GM12878 (cell line): Measurements from ENCODE around the gene FGGY. TPM values are rescaled to one million over a fixed set of nuclear protein-coding genes. Genes with fewer than 3 reads are reported as not detected.

ENCODE experiments used
- ATAC-seq: fragments of 200-7000 bp; cut with Tn5 transposase; 3 replicates; pipeline ENCODE4 v1.9.1; 2020; ENCODE audit warnings: mild to moderate bottlenecking, moderate library complexity
- BruUV-seq: library from RNA; stranded (reverse); fragments of 400-500 nt; replicated peaks from 2 replicates; lab custom pipeline; 2021; lab: Mats Ljungman, UMichigan
- CTCF ChIA-PET: fragments of 300-600 bp; sonication (Branson Sonifier 250); formaldehyde crosslinking; extraction: SDS; loops from one replicate; lab custom pipeline; 2021; ENCODE audit warnings: inconsistent platforms; lab: Yijun Ruan, JAX
- POLR2A ChIA-PET: fragments of 350-600 bp; formaldehyde crosslinking; extraction: SDS; loops from one replicate; lab custom pipeline; 2021; ENCODE audit warnings: inconsistent platforms; lab: Charles Lee
- RAD21 ChIA-PET: fragments of 300-600 bp; sonication (Branson Sonifier 250); formaldehyde crosslinking; loops from one replicate; lab custom pipeline; 2023; ENCODE audit warnings: antibody characterized with exemption; ENCODE audit not compliant: unreplicated experiment; lab: Charles Lee
- SMC1A ChIA-PET: fragments of 300-600 bp; sonication (Branson Sonifier 250); formaldehyde crosslinking; loops from one replicate; lab custom pipeline; 2023; ENCODE audit not compliant: unreplicated experiment, uncharacterized antibody; lab: Charles Lee
- DNase-seq: peaks from one replicate; pipeline ENCODE4 v3.0.0-alpha.2; 2011; ENCODE audit warnings: low read depth, low spot score
- FAIRE-seq: peaks from 3 replicates; lab custom pipeline; 2011; peaks lifted over from hg19 to GRCh38; lab: Jason Lieb, UNC
- H2AFZ ChIP-seq: 2 replicates; pipeline ENCODE4 v1.6.0; 2011; ENCODE audit warnings: low read depth, low read length, control low read depth; ENCODE audit not compliant: control insufficient read depth
- H3K27ac ChIP-seq: 2 replicates; pipeline ENCODE4 v1.5.1; 2011; ENCODE audit warnings: control low read depth; ENCODE audit not compliant: control insufficient read depth, insufficient read depth
- H3K27me3 ChIP-seq, 2 experiments: replicated peaks in 1 of 2; 2 replicates each; pipeline versions ENCODE4 v1.6.0 to v1.6.1; 2011; ENCODE audit warnings: low read length in 1 of 2; ENCODE audit not compliant: control insufficient read depth in 2 of 2, insufficient read depth in 2 of 2
- H3K36me3 ChIP-seq, 2 experiments: 2 replicates each; pipeline ENCODE4 v1.5.1; 2011; ENCODE audit warnings: low read length in 1 of 2; ENCODE audit not compliant: control insufficient read depth in 2 of 2, insufficient read depth in 2 of 2
- H3K4me1 ChIP-seq: 2 replicates; pipeline ENCODE4 v1.6.1; 2011; ENCODE audit warnings: mild to moderate bottlenecking, low read length, moderate library complexity, mixed read lengths; ENCODE audit not compliant: control insufficient read depth, insufficient read depth
- H3K4me2 ChIP-seq: 2 replicates; pipeline ENCODE4 v1.6.0; 2011; ENCODE audit warnings: control low read depth; ENCODE audit not compliant: control insufficient read depth, insufficient read depth
- H3K4me3 ChIP-seq: fragments of 200-600 bp; sonication (generic); 2 replicates; pipeline ENCODE4 v1.5.1; 2016
- H3K79me2 ChIP-seq: 2 replicates; pipeline ENCODE4 v1.6.0; 2011; ENCODE audit warnings: low read length; ENCODE audit not compliant: control insufficient read depth, insufficient read depth
- H3K9ac ChIP-seq: 2 replicates; pipeline ENCODE4 v1.8.0; 2011; ENCODE audit warnings: low read length, control low read depth, mixed read lengths; ENCODE audit not compliant: control insufficient read depth, insufficient read depth
- H3K9me3 ChIP-seq: replicated peaks from 3 replicates; pipeline ENCODE4 v1.5.1; 2011; ENCODE audit warnings: mild to moderate bottlenecking, low read length; ENCODE audit not compliant: control insufficient read depth, insufficient read depth
- H4K20me1 ChIP-seq: 2 replicates; pipeline ENCODE4 v1.6.0; 2011; ENCODE audit not compliant: control insufficient read depth, insufficient read depth
- BCLAF1 ChIP-seq: fragments of 450-650 bp; IDR thresholded peaks from 2 replicates; pipeline ENCODE4 v1.6.1; 2017; ENCODE audit warnings: antibody characterized with exemption, mild to moderate bottlenecking, moderate library complexity
- CEBPZ ChIP-seq: fragments of 150-350 bp; IDR thresholded peaks from 2 replicates; pipeline ENCODE4 v1.6.1; 2016; ENCODE audit warnings: low read depth, low read length
- LARP7 ChIP-seq: fragments of 450-650 bp; IDR thresholded peaks from 2 replicates; pipeline ENCODE4 v1.6.1; 2017; ENCODE audit warnings: mild to moderate bottlenecking
- NFIC ChIP-seq: IDR thresholded peaks from 2 replicates; pipeline ENCODE4 v1.6.1; 2012; ENCODE audit warnings: low read depth, mild to moderate bottlenecking, inconsistent platforms, low read length, moderate library complexity
- NRF1 ChIP-seq: conservative IDR thresholded peaks from 2 replicates; pipeline ENCODE4 v1.6.1; 2011; ENCODE audit warnings: mild to moderate bottlenecking, low read depth, low read length, improper control_type of control experiment
- PAX5 ChIP-seq: IDR thresholded peaks from 2 replicates; pipeline ENCODE4 v1.6.1; 2011; ENCODE audit warnings: low read depth, low read length, borderline replicate concordance
- RAD21 ChIP-seq: IDR thresholded peaks from 2 replicates; pipeline ENCODE4 v1.6.1; 2011; ENCODE audit warnings: mild to moderate bottlenecking, low read depth, low read length, moderate library complexity; ENCODE audit not compliant: insufficient read depth
- SMC3 ChIP-seq: IDR thresholded peaks from 2 replicates; pipeline ENCODE4 v1.6.1; 2011; ENCODE audit warnings: low read length, improper control_type of control experiment, borderline replicate concordance
- SUZ12 ChIP-seq: fragments of 200-600 bp; sonication (generic); IDR thresholded peaks from one replicate; pipeline ENCODE4 v1.6.1; 2018; ENCODE audit warnings: antibody characterized with exemption, mild to moderate bottlenecking; ENCODE audit not compliant: unreplicated experiment
- TCF12 ChIP-seq: IDR thresholded peaks from 2 replicates; pipeline ENCODE4 v1.6.1; 2011; ENCODE audit warnings: low read depth, mild to moderate bottlenecking, low read length
- YBX1 ChIP-seq: fragments of 450-650 bp; IDR thresholded peaks from 2 replicates; pipeline ENCODE4 v1.6.1; 2016; ENCODE audit warnings: antibody characterized with exemption
- ZNF687 ChIP-seq: fragments of 450-650 bp; IDR thresholded peaks from 2 replicates; pipeline ENCODE4 v1.6.1; 2017; ENCODE audit warnings: mild to moderate bottlenecking, moderate library complexity
- ZZZ3 ChIP-seq: IDR thresholded peaks from 2 replicates; pipeline ENCODE4 v1.6.1; 2011; ENCODE audit warnings: low read depth; ENCODE audit not compliant: control insufficient read depth, insufficient read length
- WGBS: methylation state at CpG from one replicate; pipeline ENCODE4 v1.1.6; 2016; ENCODE audit warnings: low lambda C conversion rate; ENCODE audit not compliant: insufficient replicate concordance, insufficient coverage; ENCODE audit errors: missing lambda C conversion rate; 5-methylcytosine and 5-hydroxymethylcytosine counted together
- in situ Hi-C: fragments of 300-500 bp; cut with MboI; formaldehyde crosslinking; loops from 9 replicates; pipeline ENCODE4 v1.14.3; 2018; ENCODE audit warnings: mixed read lengths
- intact Hi-C: fragments of 100-400 bp; cut with micrococcal nuclease; formaldehyde crosslinking; loops from one replicate; pipeline ENCODE4 v1.14.2; 2022; ENCODE audit not compliant: unreplicated experiment
- polyA plus RNA-seq, 11 experiments: library from polyadenylated mRNA; depleted of rRNA in 4 of 11; unstranded in 6 of 11; stranded (reverse) in 5 of 11; fragments of >200 nt; fragmentation: Nextera tagmentation in 4 of 11; fragmentation: Illumina TruSeq in 1 of 11; extraction: Ambion mirVana in 4 of 11; extraction: Trizol in 1 of 11; gene quantifications; 1 replicate in 1 of 11; 2 replicates in 10 of 11; pipeline versions ENCODE4 v1.2.1 to v1.2.3, GENCODE V29; 2011 to 2016; ENCODE audit warnings: inconsistent platforms in 2 of 11, missing spikeins in 2 of 11, low read depth in 1 of 11
- total RNA-seq, 4 experiments: library from RNA; depleted of rRNA in 3 of 4; stranded (reverse); fragments of >200 nt in 3 of 4; fragmentation: Illumina TruSeq in 1 of 4; extraction: Trizol in 1 of 4; gene quantifications; 2 replicates each; pipeline versions ENCODE4 v1.2.1 to v1.2.3, GENCODE V29; 2013 to 2021
- TF ChIP-seq, protein P1 (sequence below): fragments of 450-650 bp; IDR thresholded peaks from 2 replicates; pipeline ENCODE4 v1.6.1; 2017; ENCODE audit warnings: borderline replicate concordance

The FGGY gene
- total and polyA plus RNA-seq, 10 of the 15 experiments (the other 5 are each of a cell fraction or from before 2014, with no cell fraction given): 6.2 to 11.9 (median 7.5) TPM

GRCh38 chr1:59361766-59362165 is 64.9 kb downstream of the FGGY start:
- Histone ChIP-seq H3K36me3 (no peaks in the 10 kb centered on the region), H3K9me3 (no peaks in the 10 kb centered on the region), H3K9ac (no peak overlapping the region), H4K20me1 (no peaks in the 10 kb centered on the region), H3K4me2 (no peak overlapping the region), H3K4me1 (no peaks in the 10 kb centered on the region), H3K79me2 (no peaks in the 10 kb centered on the region), H3K27me3 (no peaks in the 10 kb centered on the region), H2AFZ (no peak overlapping the region), H3K27ac (no peak overlapping the region), H3K4me3 (no peak overlapping the region)
- WGBS: 85% methylated on average over 8 of the region's 8 CpGs
- ChIA-PET RAD21 (no interaction called here), CTCF (no interaction called here), POLR2A (no interaction called here), SMC1A (no interaction called here)
- FAIRE-seq (no peak), ATAC-seq (no peak), DNase-seq (no peak)
- no TSS peak for BruUV-seq
- in situ Hi-C loops (no loop called here), intact Hi-C loops (no loop called here)
- TF ChIP-seq YBX1 (no peak), PAX5 (no peak), ZNF687 (no peak), RAD21 (no peak), SUZ12 (no peak), BCLAF1 (no peak), NFIC (no peak), LARP7 (no peak), ZZZ3 (no peak), SMC3 (no peak), CEBPZ (no peak), NRF1 (no peak), TCF12 (no peak)
- TF ChIP-seq, protein P1, sequence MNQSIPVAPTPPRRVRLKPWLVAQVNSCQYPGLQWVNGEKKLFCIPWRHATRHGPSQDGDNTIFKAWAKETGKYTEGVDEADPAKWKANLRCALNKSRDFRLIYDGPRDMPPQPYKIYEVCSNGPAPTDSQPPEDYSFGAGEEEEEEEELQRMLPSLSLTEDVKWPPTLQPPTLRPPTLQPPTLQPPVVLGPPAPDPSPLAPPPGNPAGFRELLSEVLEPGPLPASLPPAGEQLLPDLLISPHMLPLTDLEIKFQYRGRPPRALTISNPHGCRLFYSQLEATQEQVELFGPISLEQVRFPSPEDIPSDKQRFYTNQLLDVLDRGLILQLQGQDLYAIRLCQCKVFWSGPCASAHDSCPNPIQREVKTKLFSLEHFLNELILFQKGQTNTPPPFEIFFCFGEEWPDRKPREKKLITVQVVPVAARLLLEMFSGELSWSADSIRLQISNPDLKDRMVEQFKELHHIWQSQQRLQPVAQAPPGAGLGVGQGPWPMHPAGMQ: no peak
